Measurements from ENCODE around the gene TSHZ2. TPM values are rescaled to one million over a fixed set of nuclear protein-coding genes. Genes with fewer than 3 reads are reported as not detected.

TSHZ2 gene
- total and polyA plus RNA-seq, 9 of the 15 experiments (the other 6 are each of a cell fraction or from before 2014, with no cell fraction given), result 0.03 to 0.20 (median 0.05) TPM; not detected in 4

GRCh38 chr20:53210931-53211330 is 238.8 kb downstream of the TSHZ2 start (continued):
- TF ChIP-seq MGA (IDR thresholded peaks at IDR 0.05) (no peak), ZFP36 (IDR thresholded peaks at IDR 0.05; ENCODE audit: low read depth, low read length, partially characterized antibody) (no peak), E2F8 (IDR thresholded peaks at IDR 0.05; ENCODE audit: low read depth, partially characterized antibody) (no peak), KLF10 (CRISPR knock-in tag; IDR thresholded peaks at IDR 0.05) (no peak), XRCC5 (IDR thresholded peaks at IDR 0.05; ENCODE audit: low read depth, low read length) (no peak), ZNF140 (CRISPR knock-in tag; IDR thresholded peaks at IDR 0.05) (no peak)
